ENCODE results near the gene PKD1L1.

Gene PKD1L1

GRCh38 chr7:47786557-47787248 lies 161.6 kb downstream of the PKD1L1 start:
- no peak for DNase-seq

DNA sequence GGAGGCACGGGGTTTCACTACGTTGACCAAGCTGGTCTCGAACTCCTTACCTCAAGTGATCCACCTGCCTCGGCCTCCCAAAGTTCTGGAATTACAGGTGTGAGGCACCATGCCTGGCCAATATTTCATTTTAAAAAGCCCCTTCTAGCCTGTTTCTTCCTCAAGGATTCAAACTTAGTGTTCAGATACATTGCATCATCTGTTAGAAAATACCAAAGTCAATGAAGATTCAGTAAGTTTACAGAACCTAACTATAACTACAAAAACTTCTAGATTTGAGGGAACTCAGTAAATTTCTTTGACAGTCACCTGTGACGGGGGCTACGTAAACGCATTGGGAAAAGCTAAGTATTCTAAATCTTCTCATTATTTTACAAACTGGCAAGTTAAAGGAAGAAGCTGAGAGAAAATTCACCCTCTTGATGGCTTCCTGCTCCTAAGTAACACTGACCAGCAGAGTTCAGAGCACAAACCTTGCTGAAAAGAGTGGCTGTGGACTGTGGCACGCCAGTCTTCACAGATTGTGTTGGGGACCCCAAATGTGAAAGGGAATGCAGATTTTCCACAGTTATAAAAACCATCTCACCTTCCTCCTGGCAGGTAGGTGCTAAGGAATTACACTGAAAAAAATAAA lies 162.2 kb downstream of the PKD1L1 start:
- no peak for DNase-seq

GRCh38 chr7:47783456-47784223 lies 164.6 kb downstream of the PKD1L1 start:
- no peak for DNase-seq

GRCh38 chr7:47782792-47783191 lies 165.5 kb downstream of the PKD1L1 start:
- DNase-seq, result no peak

DNA sequence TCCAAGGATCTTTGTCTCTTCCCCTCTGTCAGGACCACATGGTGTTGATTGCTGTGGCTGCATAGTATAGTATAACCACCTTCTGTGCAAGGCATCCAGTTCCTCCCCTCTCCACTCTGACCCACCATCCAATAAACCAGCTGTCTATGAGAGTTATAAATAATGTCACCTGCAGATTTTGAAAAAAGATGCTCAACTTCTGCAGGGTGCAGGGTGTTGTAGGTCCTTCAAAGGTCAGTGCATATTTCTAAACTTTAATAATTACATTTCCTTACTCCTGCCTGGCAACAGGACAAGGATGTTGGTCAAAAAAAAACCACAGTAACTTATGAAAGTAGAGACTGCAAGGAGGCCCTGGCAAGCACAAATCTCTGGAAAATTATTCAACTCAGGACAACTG lies 166.2 kb downstream of the PKD1L1 start:
- no peak for DNase-seq

GRCh38 chr7:47780555-47780954 lies 167.7 kb downstream of the PKD1L1 start:
- no peak for DNase-seq

- peak; percentile 70 for DNase-seq
These were observed 168.9 kb downstream of the PKD1L1 start for GRCh38 chr7:47779341-47779771.

- DNase-seq, result no peak
These were observed 170.1 kb downstream of the PKD1L1 start for GRCh38 chr7:47778153-47778661.

DNA sequence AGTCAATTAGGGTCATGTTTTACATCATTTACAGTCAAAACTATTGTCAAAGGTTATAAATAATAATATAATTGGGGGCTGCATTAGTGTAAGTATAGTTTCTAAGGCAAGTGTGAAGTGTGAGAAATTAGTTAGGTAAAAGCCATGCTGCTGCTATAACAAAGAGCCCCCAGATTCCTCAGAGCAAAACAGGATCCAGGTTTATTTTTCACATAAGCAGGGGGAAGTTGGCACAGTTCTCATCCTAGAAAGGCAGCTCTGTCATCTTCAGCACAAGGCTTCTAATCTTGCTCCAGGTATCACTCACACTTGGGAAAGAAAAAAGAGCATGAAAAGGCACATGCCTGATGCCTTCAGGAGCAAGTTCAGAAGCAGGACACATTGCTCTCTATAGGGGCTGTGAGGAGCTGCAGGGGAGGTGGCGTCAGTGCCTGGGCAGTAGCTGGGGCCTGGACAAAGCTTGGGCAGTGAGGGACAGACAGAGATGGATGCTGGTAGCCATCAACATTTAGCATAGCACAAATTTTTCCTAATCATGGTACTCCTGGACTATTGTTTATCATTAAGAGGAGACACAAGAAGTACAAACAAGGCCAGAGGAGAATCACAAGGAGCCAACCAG lies 170.6 kb downstream of the PKD1L1 start:
- no peak for DNase-seq

GRCh38 chr7:47776335-47776734 lies 171.9 kb downstream of the PKD1L1 start:
- no peak for DNase-seq

DNA sequence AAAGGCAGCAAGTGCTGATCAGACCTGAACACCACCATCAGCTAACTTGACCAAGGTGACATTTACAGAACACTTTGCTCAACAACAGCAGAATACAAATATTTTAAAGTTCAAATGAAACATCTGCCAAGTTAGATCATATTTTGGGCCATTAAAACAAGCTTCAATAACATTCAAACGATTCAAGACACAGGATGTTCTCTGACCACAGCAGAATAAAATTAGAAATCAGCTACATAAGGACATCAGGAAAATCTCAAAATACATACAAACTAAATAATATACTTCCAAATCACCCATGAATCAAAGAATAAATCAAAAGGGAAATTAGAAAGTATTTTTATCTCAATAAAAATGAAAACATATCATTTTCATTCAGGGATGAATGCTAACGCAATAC lies 173.0 kb downstream of the PKD1L1 start:
- no peak for DNase-seq

- no peak for DNase-seq
These were observed 175.8 kb downstream of the PKD1L1 start for GRCh38 chr7:47772492-47772891.

DNA sequence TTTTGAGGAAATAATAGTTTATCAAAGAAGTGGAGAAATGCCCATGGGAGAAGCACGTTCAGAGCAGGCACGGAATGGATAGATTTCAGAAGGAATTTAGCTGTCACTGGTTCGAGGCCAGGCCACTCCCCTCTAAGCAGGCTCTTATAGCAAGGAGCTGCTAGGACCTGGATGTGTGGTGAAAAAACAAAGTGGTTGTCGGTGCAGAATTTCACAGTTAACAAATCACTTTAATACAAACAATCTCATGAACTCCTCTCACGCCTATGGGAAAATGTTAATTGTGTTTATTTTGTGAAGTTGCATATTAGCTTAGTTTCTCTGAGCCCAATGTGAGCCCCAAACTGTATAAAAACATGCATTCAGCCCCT lies 176.3 kb downstream of the PKD1L1 start:
- no peak for DNase-seq

DNA sequence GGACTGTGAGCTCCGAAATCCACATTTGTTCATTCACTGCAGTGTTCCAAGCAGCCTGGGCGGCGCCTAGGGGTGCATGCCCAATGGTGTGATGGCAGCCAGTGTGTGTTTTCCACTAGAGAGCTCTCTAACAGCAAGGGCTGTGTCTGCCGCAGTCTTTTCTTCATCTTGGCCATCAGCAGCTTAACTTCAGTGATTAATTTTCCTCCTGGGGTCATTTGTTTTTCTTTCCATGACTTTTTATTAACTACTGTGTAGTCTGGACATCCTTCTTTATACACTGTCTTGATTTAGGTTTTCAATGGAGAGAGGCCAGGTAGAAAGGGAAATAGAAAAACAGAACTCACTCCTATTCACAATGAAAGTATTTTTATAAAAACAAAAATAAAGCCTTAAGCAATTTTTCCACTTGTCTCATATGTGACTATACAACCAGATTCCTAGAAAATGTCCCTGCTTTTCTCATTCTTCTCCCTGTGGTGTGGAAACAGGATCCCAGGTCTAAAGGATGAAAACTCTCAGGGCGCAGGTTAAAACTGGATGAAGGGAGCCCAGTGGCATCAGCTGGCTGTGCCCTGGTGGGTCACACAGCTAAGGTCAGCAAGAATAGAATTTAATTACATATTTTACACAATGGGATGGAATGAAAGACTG lies 176.8 kb downstream of the PKD1L1 start:
- DNase-seq, result peak; percentile 31

GRCh38 chr7:47766126-47766525 lies 182.1 kb downstream of the PKD1L1 start:
- DNase-seq, result no peak

DNA sequence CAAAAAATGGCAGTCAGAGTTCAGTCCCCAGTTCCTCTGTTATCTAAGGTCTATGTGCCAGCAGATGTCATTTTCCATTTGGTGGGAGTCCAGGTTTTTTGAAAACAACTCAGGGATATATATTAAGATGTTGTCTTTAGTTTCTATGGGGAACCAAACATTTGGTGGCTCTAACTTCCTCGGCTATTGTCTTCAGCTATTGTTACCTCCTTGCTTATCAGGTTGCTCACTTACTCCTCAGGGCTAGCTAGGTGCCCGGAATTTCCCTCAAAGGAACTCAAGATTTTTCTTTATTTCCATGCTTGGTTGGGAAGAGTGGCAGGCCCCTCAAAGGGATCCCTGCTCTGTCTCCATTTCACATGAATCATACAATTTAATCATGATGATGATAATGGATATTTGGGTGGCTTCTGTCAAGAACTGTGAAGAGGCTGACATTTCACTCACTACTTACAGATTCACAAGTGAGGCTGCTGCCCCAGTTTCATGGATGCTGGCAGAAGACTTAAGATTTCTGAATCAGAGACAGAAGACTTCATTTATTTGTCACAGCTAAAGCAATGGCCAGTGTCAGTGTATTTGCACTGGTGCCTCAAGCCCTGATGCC lies 182.8 kb downstream of the PKD1L1 start:
- no peak for DNase-seq

GRCh38 chr7:47764746-47765145 lies 183.5 kb downstream of the PKD1L1 start:
- DNase-seq, result no peak

- peak; percentile 28 for DNase-seq
These were observed 184.9 kb downstream of the PKD1L1 start for GRCh38 chr7:47763063-47763974.

GRCh38 chr7:47762746-47763062 lies 185.6 kb downstream of the PKD1L1 start:
- DNase-seq, result no peak

- DNase-seq, result no peak
These were observed 186.1 kb downstream of the PKD1L1 start for GRCh38 chr7:47762207-47762606.

DNA sequence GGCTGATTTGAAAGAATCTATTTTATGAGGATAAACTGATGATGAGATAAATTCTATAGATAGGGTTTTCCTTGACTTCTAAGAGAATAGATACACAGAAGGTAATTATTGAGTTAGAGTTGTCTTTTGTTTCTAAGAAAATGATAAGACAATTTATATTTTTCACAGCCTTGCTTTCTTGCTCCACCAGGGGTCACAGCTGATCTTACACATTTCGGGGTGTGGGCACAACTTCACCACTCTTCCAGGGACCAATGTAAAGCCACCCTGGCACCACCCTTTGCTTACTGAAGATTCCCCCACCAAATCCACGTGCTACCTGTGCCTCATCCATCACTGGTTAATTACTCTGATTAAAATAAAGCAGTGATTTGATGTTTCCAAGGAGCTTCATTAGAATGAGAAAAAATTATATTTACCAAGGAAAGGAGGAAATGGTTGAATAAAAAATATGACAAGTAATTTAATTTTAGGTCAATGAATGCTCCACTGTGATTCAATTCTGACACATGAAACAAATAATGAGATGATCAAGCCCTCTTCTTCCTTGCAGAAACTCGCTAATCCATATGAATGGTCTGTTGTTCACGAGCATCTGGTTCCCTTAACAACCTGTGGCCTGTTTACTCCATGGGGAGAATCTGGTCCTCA lies 189.1 kb downstream of the PKD1L1 start:
- DNase-seq, result peak; percentile 14

Data from NCI-H82 (cell line).